NCI-H345 treated with DMSO at 0.1 percent for 48 hours (cell line): ENCODE measurements around the gene MYO1E.

Experiments
- DNase-seq: peaks from one replicate; lab custom pipeline; 2025; ENCODE audit not compliant: unreplicated experiment; lab: John Stamatoyannopoulos, UW

The MYO1E gene

GRCh38 chr15:59240036-59240435, 132.6 kb downstream of the MYO1E start:
- no peak for DNase-seq

GRCh38 chr15:59237924-59238331, 134.7 kb downstream of the MYO1E start:
- DNase-seq = no peak

- no peak for DNase-seq
Measured at GRCh38 chr15:59237119-59237855, 135.4 kb downstream of the MYO1E start.

DNA sequence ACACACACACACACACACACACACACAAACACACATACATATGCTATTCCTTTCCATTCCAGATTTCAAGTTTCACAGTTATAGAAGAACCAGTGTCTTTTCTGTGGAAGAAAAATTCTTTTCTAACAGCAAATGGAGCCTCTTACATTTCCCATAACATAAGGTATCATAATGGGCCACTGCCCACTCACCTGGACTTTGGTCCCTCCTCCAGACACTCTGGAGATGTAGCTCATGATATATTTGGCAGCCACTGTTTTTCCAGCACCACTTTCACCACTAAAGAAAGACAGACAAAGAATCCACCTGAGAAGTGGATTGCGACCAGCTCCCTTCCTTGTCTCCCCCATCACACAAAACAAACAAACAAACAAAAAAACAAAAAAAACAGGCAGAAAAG, 136.3 kb downstream of the MYO1E start:
- DNase-seq = no peak

DNA sequence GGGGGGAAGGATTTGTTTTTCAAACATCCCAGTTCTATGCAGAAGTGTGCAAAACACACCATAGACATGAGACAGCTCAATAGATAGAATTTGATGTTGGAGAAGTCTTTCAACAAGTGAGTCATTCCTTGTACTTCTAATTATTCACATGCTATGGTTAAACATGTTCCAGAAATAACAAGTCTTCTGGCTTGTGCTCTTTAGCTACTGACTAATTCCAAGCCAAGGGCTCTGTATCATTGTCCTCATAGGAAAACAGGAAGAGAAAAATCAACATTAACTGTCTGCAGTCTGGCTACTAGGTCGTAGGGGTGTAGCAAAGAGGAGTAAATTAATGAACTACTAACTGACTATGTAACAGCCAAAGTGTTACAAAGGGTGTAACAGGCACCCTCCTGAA, 140.2 kb downstream of the MYO1E start:
- DNase-seq = no peak

- DNase-seq = no peak
Measured at GRCh38 chr15:59230531-59231055, 142.1 kb downstream of the MYO1E start.

DNA sequence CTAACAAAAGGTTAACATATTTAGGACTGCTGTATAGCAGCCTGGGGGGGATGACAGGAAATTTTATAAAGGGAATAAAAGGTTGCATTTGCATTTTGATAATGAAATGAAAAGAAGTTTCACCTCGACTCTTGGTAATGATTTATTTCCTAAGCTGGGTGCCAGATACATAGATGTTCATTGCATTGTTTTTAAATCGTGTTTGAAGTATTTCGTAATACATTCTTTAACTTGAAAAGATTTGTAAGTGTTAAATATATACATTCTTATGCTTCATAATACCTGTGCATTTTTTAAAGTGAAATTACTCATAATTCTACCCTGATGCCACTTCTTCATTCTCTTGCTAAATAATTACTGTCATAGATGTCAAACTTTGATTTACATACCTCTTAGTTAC, 143.2 kb downstream of the MYO1E start:
- no peak for DNase-seq

- no peak for DNase-seq
Measured at GRCh38 chr15:59229015-59229414, 143.7 kb downstream of the MYO1E start.

- DNase-seq = no peak
Measured at GRCh38 chr15:59227021-59227420, 145.7 kb downstream of the MYO1E start.

DNA sequence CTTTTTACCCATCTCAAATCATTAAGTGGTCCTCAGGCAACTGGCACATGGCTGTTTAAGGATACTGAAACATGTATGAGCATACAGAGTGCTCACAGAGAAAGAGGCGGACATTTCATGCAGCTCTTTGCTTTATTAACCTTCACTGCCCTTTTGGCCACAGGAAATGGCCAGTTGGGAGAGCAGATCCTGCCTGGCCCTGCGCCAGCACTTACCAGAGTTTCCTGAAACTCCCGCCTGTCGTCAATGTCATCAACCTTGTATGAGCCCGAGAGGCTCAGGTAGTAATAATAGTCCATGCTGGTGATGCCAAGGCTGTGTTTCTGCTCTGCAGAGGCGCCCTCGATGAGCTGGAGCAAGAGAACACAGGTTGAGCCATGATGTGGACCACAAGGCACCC, 148.2 kb downstream of the MYO1E start:
- DNase-seq = no peak

- DNase-seq = no peak
Measured at GRCh38 chr15:59223736-59224135, 148.9 kb downstream of the MYO1E start.

GRCh38 chr15:59222906-59223550, 149.6 kb downstream of the MYO1E start:
- no peak for DNase-seq

DNA sequence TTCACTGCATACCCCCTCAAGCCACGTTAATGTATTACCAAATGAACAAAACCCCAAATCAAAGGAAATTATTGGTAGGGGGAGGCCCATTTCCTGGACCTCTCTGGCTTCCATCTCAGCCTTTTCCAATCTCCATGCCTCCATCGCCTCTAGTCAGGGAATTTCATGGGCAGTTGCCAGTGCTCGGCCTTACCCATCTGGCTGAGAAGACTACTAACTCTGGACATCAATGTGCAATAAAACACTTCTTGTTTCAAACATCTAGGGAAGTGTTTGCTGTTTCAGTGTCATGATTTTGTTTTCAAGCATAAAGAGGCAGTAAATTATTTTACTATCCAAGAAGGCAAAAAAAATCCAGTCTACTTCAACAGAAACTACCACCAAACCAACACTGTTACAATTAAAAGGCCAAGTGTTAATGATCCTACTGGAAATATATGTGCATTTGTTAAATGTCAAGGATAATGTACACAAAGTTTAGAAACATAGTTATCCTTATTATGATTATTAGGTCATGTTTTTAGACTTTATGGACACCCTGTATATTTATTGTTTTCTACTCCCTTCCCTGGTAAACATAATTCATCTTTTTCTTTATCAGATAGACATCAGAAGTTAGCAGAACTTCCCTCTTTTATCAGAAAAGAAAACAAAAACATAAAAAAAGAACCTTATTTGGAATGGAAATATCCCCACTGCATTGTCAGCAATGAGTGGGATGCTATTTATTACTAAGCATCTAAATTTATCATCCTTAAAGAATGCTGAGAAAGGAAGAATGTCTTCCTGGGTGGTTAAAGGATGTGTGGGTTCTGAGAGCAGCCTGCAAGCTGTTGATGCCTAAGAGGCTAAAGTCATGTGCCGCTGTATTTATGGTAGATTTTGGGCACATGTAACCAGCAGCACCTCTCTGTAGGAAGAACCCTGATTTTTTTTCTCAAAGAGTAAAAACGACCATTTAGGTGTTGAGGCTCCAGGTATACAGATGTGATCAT, 150.9 kb downstream of the MYO1E start:
- no peak for DNase-seq

DNA sequence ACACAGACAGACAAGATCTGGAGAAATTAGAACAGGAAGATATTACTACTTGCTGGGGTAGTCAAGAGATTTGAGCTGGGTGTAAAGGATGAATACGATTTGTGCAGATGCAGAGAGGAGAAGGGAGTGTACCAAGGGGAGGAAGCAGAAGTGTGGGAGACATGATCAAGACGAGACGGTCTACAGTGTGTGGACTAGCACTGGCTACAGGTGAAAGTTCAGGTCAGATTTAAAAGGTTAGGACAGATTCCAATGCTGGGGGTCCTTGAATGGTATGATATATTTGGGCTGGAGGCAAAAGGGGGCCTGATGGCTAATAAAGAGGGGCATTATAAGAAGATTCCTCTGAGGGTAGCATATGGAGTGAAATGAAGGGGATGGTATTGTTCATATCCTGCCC, 154.0 kb downstream of the MYO1E start:
- DNase-seq = no peak

- no peak for DNase-seq
Measured at GRCh38 chr15:59217876-59218498, 154.7 kb downstream of the MYO1E start.

- no peak for DNase-seq
Measured at GRCh38 chr15:59216911-59217310, 155.8 kb downstream of the MYO1E start.

DNA sequence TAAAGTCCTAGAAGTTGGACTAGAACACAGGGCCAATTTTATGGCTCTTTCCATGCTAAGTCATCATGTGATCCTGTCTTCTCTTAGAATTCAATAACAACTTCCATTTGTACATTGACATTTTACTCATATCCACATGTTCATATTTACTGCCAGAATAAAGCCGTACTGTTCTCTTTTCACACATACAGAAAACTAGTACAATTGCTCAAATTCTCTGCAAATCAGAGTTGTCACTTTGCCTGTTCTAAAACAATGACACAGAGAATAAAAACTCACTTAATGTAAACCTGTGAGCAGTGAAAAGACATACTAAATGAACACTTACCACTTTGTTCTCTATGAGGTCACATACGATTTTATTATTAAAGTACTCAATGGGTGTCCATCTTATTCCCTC, 162.5 kb downstream of the MYO1E start:
- DNase-seq = no peak

GRCh38 chr15:59208613-59209249, 163.9 kb downstream of the MYO1E start:
- no peak for DNase-seq

DNA sequence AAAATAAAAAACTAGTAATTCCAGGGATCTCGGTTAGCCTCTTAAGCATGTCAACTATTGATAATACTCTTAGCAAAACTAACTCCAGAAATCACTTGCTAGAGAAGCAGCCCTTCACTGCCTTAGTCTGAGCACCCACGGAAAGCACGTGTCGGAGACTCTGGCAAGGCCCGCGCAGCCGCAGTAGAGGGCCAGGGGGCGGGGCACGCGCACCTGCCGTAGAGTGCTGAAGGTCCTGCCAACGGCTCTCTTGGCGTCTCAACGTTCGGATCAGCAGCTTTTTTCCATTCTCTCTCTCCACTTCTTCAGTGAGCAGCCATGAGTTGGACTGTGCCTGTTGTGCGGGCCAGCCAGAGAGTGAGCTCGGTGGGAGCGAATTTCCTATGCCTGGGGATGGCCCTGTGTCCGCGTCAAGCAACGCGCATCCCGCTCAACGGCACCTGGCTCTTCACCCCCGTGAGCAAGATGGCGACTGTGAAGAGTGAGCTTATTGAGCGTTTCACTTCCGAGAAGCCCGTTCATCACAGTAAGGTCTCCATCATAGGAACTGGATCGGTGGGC, 166.0 kb downstream of the MYO1E start, which contains the start of gene LDHAL6B:
LDHAL6B (plus strand) TSS at position 221 of the 561 bp plus-strand sequence; CDS start at position 319, 98 bp downstream.
- no peak for DNase-seq
